K562 (cell line): ENCODE data around the gene GEMIN2. TPM values are rescaled to one million over a fixed set of nuclear protein-coding genes. Genes with fewer than 3 reads are reported as not detected.

Experiments used
- ATAC-seq: fragments of 200-7000 bp; cut with Tn5 transposase; 3 replicates; pipeline ENCODE4 v1.9.1; 2020; ENCODE audit warnings: moderate library complexity
- BruUV-seq: library from RNA; stranded (reverse); fragments of 400-500 nt; replicated peaks from 2 replicates; lab custom pipeline; 2021; lab: Mats Ljungman, UMichigan
- CTCF ChIA-PET: fragments of 300-600 bp; formaldehyde crosslinking; extraction: SDS; loops from one replicate; lab custom pipeline; 2021; ENCODE audit warnings: low intra/inter-chr PET ratio; lab: Yijun Ruan, JAX
- POLR2A ChIA-PET: fragments of 300-600, 350-650 bp; sonication (Branson Sonifier 250); formaldehyde crosslinking; extraction: SDS; loops from one replicate; lab custom pipeline; 2021; ENCODE audit warnings: antibody characterized with exemption, inconsistent platforms; lab: Yijun Ruan, JAX
- DNase-seq, 4 experiments: peaks; one replicate each; pipeline versions ENCODE4 v3.0.0 to v3.0.0-alpha.2; 2011 to 2018; ENCODE audit warnings: low spot score in 3 of 4, mixed read lengths in 3 of 4; ENCODE audit errors: extremely low read depth in 1 of 4
- FAIRE-seq: peaks from 2 replicates; lab custom pipeline; 2011; peaks lifted over from hg19 to GRCh38; lab: Jason Lieb, UNC
- H2AFZ ChIP-seq: 2 replicates; pipeline ENCODE4 v1.6.0; 2011; ENCODE audit warnings: low read depth, low read length, control low read depth, inconsistent platforms
- H3K27ac ChIP-seq: fragments of 200-600 bp; 3 replicates; pipeline ENCODE4 v1.8.0; 2011; ENCODE audit warnings: low read depth, mild to moderate bottlenecking, control low read depth, inconsistent platforms, low read length, moderate library complexity, mixed read lengths; ENCODE audit errors: extremely low read depth
- H3K27me3 ChIP-seq, 2 experiments: fragments of 300-600 bp in 1 of 2; 2 replicates in 1 of 2; 3 replicates in 1 of 2; pipeline versions ENCODE4 v1.6.0 to v1.8.0; 2011; ENCODE audit warnings: inconsistent platforms in 2 of 2, low read length in 2 of 2, mild to moderate bottlenecking in 1 of 2, mixed read lengths in 1 of 2, moderate library complexity in 1 of 2; ENCODE audit not compliant: control insufficient read depth in 2 of 2, insufficient read depth in 2 of 2
- H3K36me3 ChIP-seq: fragments of 300-600 bp; 3 replicates; pipeline ENCODE4 v1.8.0; 2011; ENCODE audit warnings: mild to moderate bottlenecking, low read length, inconsistent platforms; ENCODE audit not compliant: control insufficient read depth, insufficient read depth
- H3K4me1 ChIP-seq, 2 experiments: fragments of 200-600 bp in 1 of 2; replicated peaks in 1 of 2; 2 replicates in 1 of 2; 3 replicates in 1 of 2; pipeline versions ENCODE4 v1.5.1 to v1.8.0; 2011; ENCODE audit warnings: inconsistent platforms in 2 of 2, low read length in 2 of 2, mild to moderate bottlenecking in 1 of 2, mixed read lengths in 1 of 2, moderate library complexity in 1 of 2; ENCODE audit not compliant: control insufficient read depth in 2 of 2, insufficient read depth in 2 of 2
- H3K4me2 ChIP-seq: 2 replicates; pipeline ENCODE4 v1.6.1; 2011; ENCODE audit warnings: low read length, control low read depth, inconsistent platforms, mixed read lengths; ENCODE audit not compliant: insufficient read depth
- H3K4me3 ChIP-seq: fragments of 200-600 bp; sonication (generic), shearing (Covaris generic); 2 replicates; pipeline ENCODE4 v1.5.1; 2016; ENCODE audit warnings: control low read depth, inconsistent platforms
- H3K79me2 ChIP-seq: fragments of 200-600 bp; 3 replicates; pipeline ENCODE4 v1.8.0; 2011; ENCODE audit warnings: low read length, inconsistent platforms; ENCODE audit not compliant: control insufficient read depth, insufficient read depth
- H3K9ac ChIP-seq, 2 experiments: 2 replicates each; pipeline versions ENCODE4 v1.6.0 to v1.6.1; 2011; ENCODE audit warnings: low read depth in 2 of 2, low read length in 2 of 2, control low read depth in 1 of 2, inconsistent platforms in 1 of 2, mild to moderate bottlenecking in 1 of 2, mixed read lengths in 1 of 2; ENCODE audit not compliant: insufficient read depth in 1 of 2
- H3K9me1 ChIP-seq: one replicate; pipeline ENCODE4 v1.6.0; 2011; ENCODE audit warnings: inconsistent platforms, mild to moderate bottlenecking, low read length, moderate library complexity; ENCODE audit not compliant: control insufficient read depth, insufficient read depth
- H3K9me3 ChIP-seq: replicated peaks from 2 replicates; pipeline ENCODE4 v1.5.1; 2011; ENCODE audit warnings: low read depth, low read length, inconsistent platforms; ENCODE audit not compliant: control insufficient read depth, insufficient read depth
- H4K20me1 ChIP-seq: replicated peaks from 2 replicates; pipeline ENCODE4 v1.6.1; 2011; ENCODE audit warnings: low read length, inconsistent platforms, mixed read lengths; ENCODE audit not compliant: control insufficient read depth, insufficient read depth
- ARID3B ChIP-seq: fragments of 250-450 bp; sonication (Bioruptor Pico); IDR thresholded peaks from 2 replicates; pipeline ENCODE4 v1.4.0; 2020; ENCODE audit warnings: borderline replicate concordance
- E2F8 ChIP-seq: fragments of 450-650 bp; IDR thresholded peaks from 2 replicates; pipeline ENCODE4 v1.7.1; 2018; ENCODE audit warnings: mild to moderate bottlenecking, low read depth; ENCODE audit not compliant: partially characterized antibody
- IRF1 ChIP-seq: sonication (generic); formaldehyde crosslinking; IDR thresholded peaks from 2 replicates; pipeline ENCODE4 v1.8.0; 2022; ENCODE audit warnings: missing genetic modification reagents, mild to moderate bottlenecking, borderline replicate concordance
- KHSRP ChIP-seq: fragments of 450-650 bp; IDR thresholded peaks from 2 replicates; pipeline ENCODE4 v1.6.1; 2017
- MTA2 ChIP-seq: fragments of 450-650 bp; IDR thresholded peaks from 2 replicates; pipeline ENCODE4 v1.6.1; 2016; ENCODE audit warnings: low read depth
- POLR2A ChIP-seq: fragments of 450-650 bp; conservative IDR thresholded peaks from 2 replicates; pipeline ENCODE4 v1.6.1; 2016
- POLR2AphosphoS2 ChIP-seq: IDR thresholded peaks from 2 replicates; pipeline ENCODE4 v1.6.1; 2012; ENCODE audit warnings: low read length, improper control_type of control experiment
- POLR2AphosphoS5 ChIP-seq: IDR thresholded peaks from 2 replicates; pipeline ENCODE4 v1.6.1; 2011; ENCODE audit warnings: mild to moderate bottlenecking, low read depth, low read length, moderate library complexity; ENCODE audit not compliant: control insufficient read depth, insufficient read depth
- POLR2G ChIP-seq: fragments of 200-400 bp; formaldehyde crosslinking; IDR thresholded peaks from 2 replicates; pipeline ENCODE4 v1.6.1; 2017; ENCODE audit warnings: low read depth, mild to moderate bottlenecking, antibody characterized with exemption, low read length, moderate library complexity
- POLR2H ChIP-seq: IDR thresholded peaks from 2 replicates; pipeline ENCODE4 v1.6.1; 2016; ENCODE audit warnings: missing genetic modification characterization, low read depth, mild to moderate bottlenecking, control low read depth, missing compliant biosample characterization, moderate library complexity
- SAFB ChIP-seq: fragments of 200-400 bp; formaldehyde crosslinking; IDR thresholded peaks from 2 replicates; pipeline ENCODE4 v1.6.1; 2017; ENCODE audit warnings: low read depth, low read length, borderline replicate concordance
- SUPT5H ChIP-seq: fragments of 450-650 bp; IDR thresholded peaks from 2 replicates; pipeline ENCODE4 v1.6.1; 2016
- TCF7 ChIP-seq: sonication (generic); IDR thresholded peaks from 2 replicates; pipeline ENCODE4 v1.6.1; 2016; ENCODE audit warnings: antibody characterized with exemption, borderline replicate concordance
- ZNF140 ChIP-seq: fragments of 250-450 bp; sonication (Bioruptor Pico); IDR thresholded peaks from 2 replicates; pipeline ENCODE4 v1.8.0; 2021; ENCODE audit warnings: moderate library complexity, mild to moderate bottlenecking, inconsistent platforms
- ZNF311 ChIP-seq: fragments of 250-450 bp; sonication (Bioruptor Pico); IDR thresholded peaks from 2 replicates; pipeline ENCODE4 v1.4.0; 2020; ENCODE audit warnings: mild to moderate bottlenecking, moderate library complexity
- WGBS: fragments of 100-300 bp; shearing (Covaris generic); methylation state at CpG from one replicate; pipeline ENCODE4 v1.1.6; 2016; ENCODE audit warnings: low coverage, mixed read lengths; ENCODE audit not compliant: insufficient coverage; ENCODE audit errors: missing lambda C conversion rate; 5-methylcytosine and 5-hydroxymethylcytosine counted together
- in situ Hi-C: fragments of 300-500 bp; cut with MboI; formaldehyde crosslinking; loops from 4 replicates; pipeline ENCODE4 v1.15.0; 2018; ENCODE audit warnings: inconsistent platforms, mixed read lengths
- intact Hi-C: fragments of 100-400 bp; cut with micrococcal nuclease; formaldehyde crosslinking; loops from 2 replicates; pipeline ENCODE4 v1.14.2; 2022
- polyA plus RNA-seq, 8 experiments: library from polyadenylated mRNA; depleted of rRNA in 4 of 8; stranded (reverse) in 5 of 8; unstranded in 3 of 8; fragments of >200 nt; fragmentation: Nextera tagmentation in 2 of 8; fragmentation: Illumina TruSeq in 1 of 8; extraction: Ambion mirVana in 2 of 8; extraction: Trizol in 1 of 8; gene quantifications; 2 replicates each; pipeline versions ENCODE4 v1.2.1 to v1.2.3, GENCODE V29; 2011 to 2014; ENCODE audit warnings: inconsistent platforms in 1 of 8, missing spikeins in 1 of 8
- total RNA-seq, 7 experiments: library from RNA; depleted of rRNA in 6 of 7; stranded (reverse); fragments of >200 nt in 6 of 7; fragmentation: Illumina TruSeq in 2 of 7; extraction: Trizol in 2 of 7; gene quantifications; 2 replicates each; pipeline versions ENCODE4 v1.2.1 to v1.2.3, GENCODE V29; 2011 to 2021; ENCODE audit warnings: low replicate concordance in 1 of 7

Gene GEMIN2
- total and polyA plus RNA-seq, 9 of the 15 experiments (the other 6 are each of a cell fraction or from before 2014, with no cell fraction given) = 23.0 to 87.6 (median 45.5) TPM

GRCh38 chr14:39185256-39186049 lies 71.3 kb downstream of the GEMIN2 start:
- no peak overlapping the region for H3K4me3 ChIP-seq
- in situ Hi-C loops (no loop called here), intact Hi-C loops (no loop called here)
- H3K27ac ChIP-seq = no peak overlapping the region
- no peak overlapping the region for H3K4me2 ChIP-seq
- no peak for FAIRE-seq
- H4K20me1 ChIP-seq = no peaks in the 10 kb centered on the region
- no peaks in the 10 kb centered on the region; a peak in 2 of 5 replicates for H3K4me1 ChIP-seq
- H3K9me3 ChIP-seq = no peaks in the 10 kb centered on the region
- no TSS peak for BruUV-seq
- ATAC-seq = peak; percentile 31
- peaks cover 42% of the 10 kb centered on the region for H3K36me3 ChIP-seq
- H3K27me3 ChIP-seq = no peaks in the 10 kb centered on the region
- no peak overlapping the region for H2AFZ ChIP-seq
- CTCF ChIA-PET = interaction anchor here (0.5 kb wide), 1 partner anchor 9 kb away, joined by 3 read pairs; no protein-coding TSS in a partner anchor
- no peaks in the 10 kb centered on the region for H3K79me2 ChIP-seq
- POLR2A ChIA-PET = interaction anchor here (0.6 to 1.8 kb wide), 18 partner anchors 8 to 249 kb away, joined by 3 to 9 read pairs (median 4); partner anchors contain the start of genes FBXO33, GEMIN2, PNN and TRAPPC6B
- no peak for DNase-seq
- WGBS = 53% methylated on average over 5 of the region's 5 CpGs
- H3K9me1 ChIP-seq = no peaks in the 10 kb centered on the region
- no peak overlapping the region for H3K9ac ChIP-seq
- peak; percentile 20; the same call in 1 of the 2 replicates for TF ChIP-seq POLR2AphosphoS2
- no peak for TF ChIP-seq TCF7
- TF ChIP-seq KHSRP = peak; percentile 40; the same call in 1 of the 2 replicates
- 0 out of 2 replicates have a peak, but pooled peaks have one; percentile 18 for TF ChIP-seq POLR2AphosphoS5
- no peak for TF ChIP-seq E2F8
- TF ChIP-seq ARID3B = no peak
- TF ChIP-seq SAFB = no peak
- peak; percentile 10; the same call in 1 of the 2 replicates for TF ChIP-seq POLR2A
- TF ChIP-seq MTA2 = no peak
- TF ChIP-seq ZNF140 (CRISPR knock-in tag) = no peak
- peak; percentile 48; the same call in 1 of the 2 replicates for TF ChIP-seq POLR2H (tag)
- TF ChIP-seq IRF1 (CRISPR knock-in tag) = no peak
- TF ChIP-seq ZNF311 (CRISPR knock-in tag) = no peak
- 0 out of 2 replicates have a peak, but pooled peaks have one; percentile 43 for TF ChIP-seq SUPT5H
- TF ChIP-seq POLR2G = 0 out of 2 replicates have a peak, but pooled peaks have one; percentile 33
